DOHH2 (cell line): ENCODE data around the gene PSMD11.
"Not testable (repeated sequence)": the region's sequence is repeated elsewhere in the genome, so short reads cannot be mapped to it uniquely, and the experiment has no call there.

Source experiments
- H3F3A ChIP-seq: fragments of 200-600 bp; sonication (generic), shearing (Covaris generic); 2 replicates; pipeline ENCODE4 v1.6.0; 2016; ENCODE audit warnings: antibody characterized with exemption, mild to moderate bottlenecking; ENCODE audit not compliant: control insufficient read depth, insufficient read depth
- H3K27ac ChIP-seq: fragments of 200-600 bp; sonication (generic); 2 replicates; pipeline ENCODE4 v1.5.1; 2014; ENCODE audit warnings: low read depth, mild to moderate bottlenecking, low read length, moderate library complexity
- H3K27me3 ChIP-seq: fragments of 200-600 bp; sonication (generic); 2 replicates; pipeline ENCODE4 v1.6.1; 2014; ENCODE audit warnings: mild to moderate bottlenecking, low read length, mixed read lengths; ENCODE audit not compliant: control insufficient read depth
- H3K36me3 ChIP-seq: fragments of 200-600 bp; sonication (generic); 2 replicates; pipeline ENCODE4 v1.6.1; 2014; ENCODE audit warnings: mild to moderate bottlenecking, low read length, moderate library complexity, mixed read lengths; ENCODE audit not compliant: control insufficient read depth
- H3K4me1 ChIP-seq: fragments of 200-600 bp; sonication (generic); 2 replicates; pipeline ENCODE4 v1.6.1; 2014; ENCODE audit warnings: mild to moderate bottlenecking, low read length, mixed read lengths; ENCODE audit not compliant: control insufficient read depth
- H3K4me2 ChIP-seq: fragments of 200-600 bp; sonication (generic); 2 replicates; pipeline ENCODE4 v1.6.0; 2014; ENCODE audit warnings: mild to moderate bottlenecking, low read length, moderate library complexity
- H3K4me3 ChIP-seq: fragments of 200-600 bp; sonication (generic); 2 replicates; pipeline ENCODE4 v1.5.1; 2014; ENCODE audit warnings: mild to moderate bottlenecking, low read length, mixed read lengths
- H3K79me2 ChIP-seq: fragments of 200-600 bp; sonication (generic); 2 replicates; pipeline ENCODE4 v1.6.1; 2014; ENCODE audit warnings: mild to moderate bottlenecking, low read length, mixed read lengths; ENCODE audit not compliant: control insufficient read depth
- H3K9me2 ChIP-seq: fragments of 200-600 bp; sonication (generic); replicated peaks from 2 replicates; pipeline ENCODE4 v1.6.1; 2014; ENCODE audit warnings: mild to moderate bottlenecking, low read length, mixed read lengths; ENCODE audit not compliant: control insufficient read depth
- H3K9me3 ChIP-seq: fragments of 200-600 bp; sonication (generic); 2 replicates; pipeline ENCODE4 v1.6.1; 2014; ENCODE audit warnings: antibody characterized with exemption, low read length, mixed read lengths; ENCODE audit not compliant: control insufficient read depth, insufficient read depth
- H4K20me1 ChIP-seq: fragments of 200-600 bp; sonication (generic); 2 replicates; pipeline ENCODE4 v1.6.0; 2014; ENCODE audit warnings: low read depth, mild to moderate bottlenecking, antibody characterized with exemption, low read length, moderate library complexity; ENCODE audit not compliant: control insufficient read depth, insufficient read depth
- CTCF ChIP-seq: fragments of 200-600 bp; sonication (generic); IDR thresholded peaks from one replicate; pipeline ENCODE4 v1.5.1; 2014; ENCODE audit warnings: antibody characterized with exemption, mild to moderate bottlenecking, low read depth, low read length; ENCODE audit not compliant: poor library complexity, severe bottlenecking
- EZH2phosphoT487 ChIP-seq: fragments of 200-600 bp; sonication (generic); IDR thresholded peaks from 2 replicates; pipeline ENCODE4 v1.6.1; 2017; ENCODE audit warnings: borderline replicate concordance, mild to moderate bottlenecking, antibody characterized with exemption, low read length, moderate library complexity, mixed read lengths

Gene PSMD11

GRCh38 chr17:32445971-32446370 lies 1.7 kb downstream of the PSMD11 start:
- Histone ChIP-seq H3K9me3 (no peaks in the 10 kb centered on the region), H3K36me3 (peaks cover 59% of the 10 kb centered on the region), H3K27ac (no peak overlapping the region), H3K4me1 (peaks cover 27% of the 10 kb centered on the region), H3K9me2 (no peaks in the 10 kb centered on the region), H4K20me1 (peaks cover 14% of the 10 kb centered on the region; the same call in 1 of the 2 replicates), H3K27me3 (peaks cover 21% of the 10 kb centered on the region), H3K4me2 (peak overlapping the region; percentile 94), H3K79me2 (peaks cover 62% of the 10 kb centered on the region), H3F3A (no peaks in the 10 kb centered on the region), H3K4me3 (peak overlapping the region; percentile 88)
- TF ChIP-seq EZH2phosphoT487 = no peak
- TF ChIP-seq CTCF = no peak

- H3K9me2 ChIP-seq = no peaks in the 10 kb centered on the region
- peaks cover 72% of the 10 kb centered on the region for H3K79me2 ChIP-seq
- H4K20me1 ChIP-seq = peaks cover 14% of the 10 kb centered on the region; the same call in 1 of the 2 replicates
Measured at GRCh38 chr17:32446949-32447348, 2.6 kb downstream of the PSMD11 start.

GRCh38 chr17:32449963-32450362 lies 5.7 kb downstream of the PSMD11 start:
- Histone ChIP-seq H3K27me3 (no peaks in the 10 kb centered on the region), H3K79me2 (peaks cover 94% of the 10 kb centered on the region), H3K4me1 (peaks cover 19% of the 10 kb centered on the region), H3K27ac (no peak overlapping the region), H3K4me2 (no peak overlapping the region), H3K9me2 (no peaks in the 10 kb centered on the region), H3K36me3 (peaks cover 93% of the 10 kb centered on the region), H4K20me1 (peaks cover 14% of the 10 kb centered on the region; the same call in 1 of the 2 replicates), H3F3A (no peaks in the 10 kb centered on the region), H3K9me3 (no peaks in the 10 kb centered on the region), H3K4me3 (no peak overlapping the region)
- TF ChIP-seq CTCF = no peak
- no peak for TF ChIP-seq EZH2phosphoT487

More at GRCh38 chr17:32446949-32447348, 2.6 kb downstream of the PSMD11 start:
- H3K27me3 ChIP-seq = peaks cover 15% of the 10 kb centered on the region
- no peaks in the 10 kb centered on the region for H3K9me3 ChIP-seq
- H3K36me3 ChIP-seq = peaks cover 68% of the 10 kb centered on the region
- no peaks in the 10 kb centered on the region for H3F3A ChIP-seq
- H3K4me1 ChIP-seq = peaks cover 27% of the 10 kb centered on the region
- H3K4me2 ChIP-seq = peak overlapping the region; percentile 94
- no peak overlapping the region for H3K27ac ChIP-seq
- TF ChIP-seq EZH2phosphoT487 = no peak
- no peak for TF ChIP-seq CTCF
- H3K4me3 ChIP-seq = no peak overlapping the region

- Histone ChIP-seq H3K36me3 (peaks cover 97% of the 10 kb centered on the region), H4K20me1 (peaks cover 14% of the 10 kb centered on the region; the same call in 1 of the 2 replicates), H3K79me2 (peaks cover 94% of the 10 kb centered on the region), H3K4me1 (peaks cover 18% of the 10 kb centered on the region)
- H3K9me3 ChIP-seq, H3K9me2 ChIP-seq, H3F3A ChIP-seq, H3K4me3 ChIP-seq, H3K27ac ChIP-seq, H3K4me2 ChIP-seq, H3K27me3 ChIP-seq: not testable (repeated sequence)
Measured at GRCh38 chr17:32450379-32450778, 6.1 kb downstream of the PSMD11 start.
